Esophagus muscularis mucosa (tissue), 4 donors: ENCODE results near the gene DTX1. TPM values are rescaled to one million over a fixed set of nuclear protein-coding genes. Genes with fewer than 3 reads are reported as not detected.

Experiments used
- DNase-seq: peaks from one replicate; pipeline ENCODE4 v3.0.0-alpha.2; 2017; ENCODE audit errors: extremely low spot score
- H3K27ac ChIP-seq, 4 donors: fragments of 200-600 bp; sonication (generic); replicated peaks in 1 of 4; 1 replicate in 3 of 4; 2 replicates in 1 of 4; pipeline ENCODE4 v1.5.1; 2016 to 2019; ENCODE audit warnings: mild to moderate bottlenecking in 1 of 4
- H3K27me3 ChIP-seq, 4 donors: fragments of 200-600 bp; sonication (generic); one replicate each; pipeline versions ENCODE4 v1.5.1 to v1.6.0; 2016 to 2019
- H3K36me3 ChIP-seq, 4 donors: fragments of 200-600 bp; sonication (generic); one replicate each; pipeline ENCODE4 v1.5.1; 2016 to 2019
- H3K4me1 ChIP-seq, 4 donors: fragments of 200-600 bp; sonication (generic); one replicate each; pipeline ENCODE4 v1.5.1; 2016 to 2019
- H3K4me3 ChIP-seq, 4 donors: fragments of 200-600 bp; sonication (generic); 1 replicate in 2 of 4; 2 replicates in 2 of 4; pipeline ENCODE4 v1.5.1; 2016 to 2019; ENCODE audit warnings: mild to moderate bottlenecking in 4 of 4, moderate library complexity in 1 of 4
- H3K9me3 ChIP-seq, 4 donors: fragments of 200-600 bp; sonication (generic); 1 replicate in 3 of 4; 2 replicates in 1 of 4; pipeline ENCODE4 v1.5.1; 2016 to 2019
- CTCF ChIP-seq, 3 experiments: fragments of 200-600 bp in 2 of 3; fragments of 450-650 bp in 1 of 3; sonication (generic) in 2 of 3; IDR thresholded peaks; one replicate each; pipeline ENCODE4 v1.5.1; 2017 to 2019; ENCODE audit warnings: antibody characterized with exemption in 3 of 3, mild to moderate bottlenecking in 2 of 3, moderate library complexity in 1 of 3
- EP300 ChIP-seq: sonication (generic); formaldehyde crosslinking; IDR thresholded peaks from one replicate; pipeline ENCODE4 v1.6.1; 2017; ENCODE audit warnings: antibody characterized with exemption
- POLR2A ChIP-seq: fragments of 450-650 bp; IDR thresholded peaks from one replicate; pipeline ENCODE4 v1.6.1; 2017; ENCODE audit warnings: antibody characterized with exemption, moderate library complexity, mild to moderate bottlenecking, low read depth
- POLR2AphosphoS5 ChIP-seq, 2 donors: sonication (generic); formaldehyde crosslinking; IDR thresholded peaks; one replicate each; pipeline ENCODE4 v1.6.1; 2017; ENCODE audit warnings: antibody characterized with exemption in 2 of 2
- WGBS: methylation state at CpG from one replicate; pipeline ENCODE4 v1.1.5; 2018; 5-methylcytosine and 5-hydroxymethylcytosine counted together
- intact Hi-C: fragments of 100-400 bp; cut with DNase I; formaldehyde crosslinking; loops from one replicate; pipeline ENCODE4 v1.15.1; 2023
- total RNA-seq, 4 donors: library from RNA; depleted of rRNA; stranded (reverse); fragments of >200 nt; gene quantifications; one replicate each; pipeline versions ENCODE4 v1.1.0 to v1.2.1, GENCODE V29; 2016

The DTX1 gene
- total RNA-seq, 4 donors from 2014 or later = 3.6 to 6.1 (median 4.9) TPM

- peaks cover 0 to 26% (median 0%) of the 10 kb centered on the region in 4 donors for H3K27me3 ChIP-seq
- H3K36me3 ChIP-seq = no peaks in the 10 kb centered on the region
- H3K9me3 ChIP-seq = no peaks in the 10 kb centered on the region
- TF ChIP-seq POLR2A (no peak), CTCF (IDR thresholded peaks at IDR 0.05) (no peak), POLR2AphosphoS5 (IDR thresholded peaks at IDR 0.05) (no peak), EP300 (no peak)
- WGBS = 49% methylated on average over 4 of the region's 4 CpGs
- H3K27ac ChIP-seq = no peak overlapping the region
- no peak for DNase-seq
- H3K4me3 ChIP-seq = no peak overlapping the region
- peaks cover 0 to 4% (median 1%) of the 10 kb centered on the region in 4 donors for H3K4me1 ChIP-seq
- intact Hi-C loops = no loop called here
Measured at GRCh38 chr12:113027726-113028125, 28.8 kb upstream of the DTX1 start.

GRCh38 chr12:113030875-113031525 lies 25.5 kb upstream of the DTX1 start:
- no peaks in the 10 kb centered on the region for H3K9me3 ChIP-seq
- peaks cover 0 to 4% (median 1%) of the 10 kb centered on the region in 4 donors for H3K4me1 ChIP-seq
- intact Hi-C loops = loop anchor here (10.0 kb wide), 1 partner anchor 126 kb away; the partner anchor contains the start of gene OAS1
- no peaks in the 10 kb centered on the region for H3K36me3 ChIP-seq
- no peak for DNase-seq
- 13% methylated on average over 9 of the region's 9 CpGs for WGBS
- H3K27me3 ChIP-seq = peaks cover 0 to 36% (median 0%) of the 10 kb centered on the region in 4 donors
- no peak overlapping the region for H3K27ac ChIP-seq
- H3K4me3 ChIP-seq = no peak overlapping the region
- TF ChIP-seq CTCF (IDR thresholded peaks at IDR 0.05) = peak; percentile 64 to 79 (median 67)
- no peak for TF ChIP-seq POLR2AphosphoS5 (IDR thresholded peaks at IDR 0.05)

GRCh38 chr12:113039911-113040445 lies 16.6 kb upstream of the DTX1 start:
- Histone ChIP-seq H3K27ac (peak overlapping the region; percentile 31 to 53 (median 42)), H3K4me3 (no peak overlapping the region), H3K9me3 (no peaks in the 10 kb centered on the region), H3K4me1 (peaks cover 0 to 7% (median 2%) of the 10 kb centered on the region in 4 donors), H3K36me3 (no peaks in the 10 kb centered on the region), H3K27me3 (peaks cover 0 to 41% (median 0%) of the 10 kb centered on the region in 4 donors)
- DNase-seq = no peak
- intact Hi-C loops = loop anchor here (10.0 kb wide), 1 partner anchor 135 kb away; the partner anchor contains the start of gene OAS1
- TF ChIP-seq POLR2A (no peak), POLR2AphosphoS5 (IDR thresholded peaks at IDR 0.05) (no peak), CTCF (IDR thresholded peaks at IDR 0.05) (no peak), EP300 (no peak)
- 58% methylated on average over 4 of the region's 4 CpGs for WGBS

- TF ChIP-seq EP300 = no peak
- peak; percentile 24 to 54 for TF ChIP-seq POLR2AphosphoS5 (IDR thresholded peaks at IDR 0.05)
- no peak for TF ChIP-seq CTCF (IDR thresholded peaks at IDR 0.05)
- Histone ChIP-seq H3K36me3 (no peaks in the 10 kb centered on the region), H3K9me3 (no peaks in the 10 kb centered on the region), H3K27ac (peak overlapping the region; percentile 4 to 42 (median 40)), H3K27me3 (peaks cover 0 to 46% (median 0%) of the 10 kb centered on the region in 4 donors), H3K4me3 (no peak overlapping the region), H3K4me1 (peaks cover 0 to 7% (median 2%) of the 10 kb centered on the region in 4 donors)
- 18% methylated on average over 1 of the region's 7 CpGs for WGBS
- DNase-seq = peak; percentile 93
- intact Hi-C loops = no loop called here
Measured at GRCh38 chr12:113040722-113041171, 15.8 kb upstream of the DTX1 start.
